ENCODE data around the gene BIN2.

- TF ChIP-seq, protein P1, sequence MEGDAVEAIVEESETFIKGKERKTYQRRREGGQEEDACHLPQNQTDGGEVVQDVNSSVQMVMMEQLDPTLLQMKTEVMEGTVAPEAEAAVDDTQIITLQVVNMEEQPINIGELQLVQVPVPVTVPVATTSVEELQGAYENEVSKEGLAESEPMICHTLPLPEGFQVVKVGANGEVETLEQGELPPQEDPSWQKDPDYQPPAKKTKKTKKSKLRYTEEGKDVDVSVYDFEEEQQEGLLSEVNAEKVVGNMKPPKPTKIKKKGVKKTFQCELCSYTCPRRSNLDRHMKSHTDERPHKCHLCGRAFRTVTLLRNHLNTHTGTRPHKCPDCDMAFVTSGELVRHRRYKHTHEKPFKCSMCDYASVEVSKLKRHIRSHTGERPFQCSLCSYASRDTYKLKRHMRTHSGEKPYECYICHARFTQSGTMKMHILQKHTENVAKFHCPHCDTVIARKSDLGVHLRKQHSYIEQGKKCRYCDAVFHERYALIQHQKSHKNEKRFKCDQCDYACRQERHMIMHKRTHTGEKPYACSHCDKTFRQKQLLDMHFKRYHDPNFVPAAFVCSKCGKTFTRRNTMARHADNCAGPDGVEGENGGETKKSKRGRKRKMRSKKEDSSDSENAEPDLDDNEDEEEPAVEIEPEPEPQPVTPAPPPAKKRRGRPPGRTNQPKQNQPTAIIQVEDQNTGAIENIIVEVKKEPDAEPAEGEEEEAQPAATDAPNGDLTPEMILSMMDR (IDR thresholded peaks at IDR 0.05 in 2 of 3, conservative IDR thresholded peaks at IDR 0.05 in 1 of 3; ENCODE audit: control insufficient read depth in 2 of 3, extremely low read depth in 1 of 3, insufficient read depth in 1 of 3, low read depth in 3 of 3, low read length in 3 of 3) = no peak
- no peak for TF ChIP-seq SRF (IDR thresholded peaks at IDR 0.05; ENCODE audit: low read depth in 2 of 2, low read length in 2 of 2)
- no peak for TF ChIP-seq ESRRA (IDR thresholded peaks at IDR 0.05; ENCODE audit: low read length)
- TF ChIP-seq BRCA1 (IDR thresholded peaks at IDR 0.05; ENCODE audit: low read depth, low read length) = no peak
- no peak for TF ChIP-seq SIN3A (IDR thresholded peaks at IDR 0.05; ENCODE audit: low read depth, low read length)
- TF ChIP-seq, protein P2, sequence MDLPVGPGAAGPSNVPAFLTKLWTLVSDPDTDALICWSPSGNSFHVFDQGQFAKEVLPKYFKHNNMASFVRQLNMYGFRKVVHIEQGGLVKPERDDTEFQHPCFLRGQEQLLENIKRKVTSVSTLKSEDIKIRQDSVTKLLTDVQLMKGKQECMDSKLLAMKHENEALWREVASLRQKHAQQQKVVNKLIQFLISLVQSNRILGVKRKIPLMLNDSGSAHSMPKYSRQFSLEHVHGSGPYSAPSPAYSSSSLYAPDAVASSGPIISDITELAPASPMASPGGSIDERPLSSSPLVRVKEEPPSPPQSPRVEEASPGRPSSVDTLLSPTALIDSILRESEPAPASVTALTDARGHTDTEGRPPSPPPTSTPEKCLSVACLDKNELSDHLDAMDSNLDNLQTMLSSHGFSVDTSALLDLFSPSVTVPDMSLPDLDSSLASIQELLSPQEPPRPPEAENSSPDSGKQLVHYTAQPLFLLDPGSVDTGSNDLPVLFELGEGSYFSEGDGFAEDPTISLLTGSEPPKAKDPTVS (IDR thresholded peaks at IDR 0.05; ENCODE audit: low read depth, low read length) = no peak
- no peak for TF ChIP-seq NRF1 (conservative IDR thresholded peaks at IDR 0.05; ENCODE audit: low read depth, low read length)
- TF ChIP-seq YY1 (IDR thresholded peaks at IDR 0.05; ENCODE audit: low read depth, low read length) = no peak
- no peak for TF ChIP-seq BHLHE40 (IDR thresholded peaks at IDR 0.05; ENCODE audit: borderline replicate concordance in 1 of 2, low read depth in 2 of 2, low read length in 1 of 2)
These were observed 1.5 kb downstream of the BIN2 start for GRCh38 chr12:51322452-51322851.
